ENCODE measurements around the gene TRIM59.

GRCh38 chr3:160498202-160498601 is 48.6 kb upstream of the TRIM59 start:
- TF ChIP-seq REST (IDR thresholded peaks at IDR 0.05; ENCODE audit: insufficient read depth in 1 of 2, low read depth in 2 of 2, low read length in 2 of 2) = no peak
- no peak for TF ChIP-seq POLR2AphosphoS5 (IDR thresholded peaks at IDR 0.05; ENCODE audit: low read depth, low read length)
- TF ChIP-seq SIN3A (IDR thresholded peaks at IDR 0.05; ENCODE audit: borderline replicate concordance, insufficient read depth, low read length) = no peak
- TF ChIP-seq TAF1 (IDR thresholded peaks at IDR 0.05; ENCODE audit: borderline replicate concordance, insufficient read depth, low read length) = no peak

All from PFSK-1 (cell line).